Measurements from ENCODE around the gene MCM3AP.

MCM3AP gene

GRCh38 chr21:46220275-46220810 lies 65.1 kb downstream of the MCM3AP start:
- Histone ChIP-seq H3K4me1 (ENCODE audit: control insufficient read depth, insufficient read depth, low read length) (no peaks in the 10 kb centered on the region), H3K27me3 (ENCODE audit: control insufficient read depth, insufficient read depth, low read length) (no peaks in the 10 kb centered on the region), H3K4me3 (ENCODE audit: low read length) (no peak overlapping the region), H3K9me3 (replicated peaks; ENCODE audit: low read length) (no peaks in the 10 kb centered on the region), H3K9ac (ENCODE audit: low read depth, low read length) (no peak overlapping the region), H3K36me3 (ENCODE audit: insufficient read depth, low read length) (peaks cover 42% of the 10 kb centered on the region), H3K4me2 (ENCODE audit: low read length) (no peak overlapping the region)

- Histone ChIP-seq H3K27me3 (ENCODE audit: control insufficient read depth, insufficient read depth, low read length) (no peaks in the 10 kb centered on the region), H3K36me3 (ENCODE audit: insufficient read depth, low read length) (peaks cover 42% of the 10 kb centered on the region), H3K4me2 (ENCODE audit: low read length) (no peak overlapping the region), H3K4me3 (ENCODE audit: low read length) (no peak overlapping the region), H3K9me3 (replicated peaks; ENCODE audit: low read length) (no peaks in the 10 kb centered on the region), H3K4me1 (ENCODE audit: control insufficient read depth, insufficient read depth, low read length) (no peaks in the 10 kb centered on the region), H3K9ac (ENCODE audit: low read depth, low read length) (no peak overlapping the region)
Observed at GRCh38 chr21:46219591-46220239, 65.7 kb downstream of the MCM3AP start.

GRCh38 chr21:46218906-46219590 lies 66.4 kb downstream of the MCM3AP start:
- no peaks in the 10 kb centered on the region for H3K4me1 ChIP-seq (ENCODE audit: control insufficient read depth, insufficient read depth, low read length)
- H3K4me2 ChIP-seq (ENCODE audit: low read length): no peak overlapping the region
- H3K36me3 ChIP-seq (ENCODE audit: insufficient read depth, low read length): peaks cover 42% of the 10 kb centered on the region
- no peaks in the 10 kb centered on the region for H3K9me3 ChIP-seq (replicated peaks; ENCODE audit: low read length)
- H3K4me3 ChIP-seq (ENCODE audit: low read length): no peak overlapping the region
- no peaks in the 10 kb centered on the region for H3K27me3 ChIP-seq (ENCODE audit: control insufficient read depth, insufficient read depth, low read length)
- H3K9ac ChIP-seq (ENCODE audit: low read depth, low read length): no peak overlapping the region

- H3K4me3 ChIP-seq (ENCODE audit: low read length): no peak overlapping the region
- no peaks in the 10 kb centered on the region for H3K27me3 ChIP-seq (ENCODE audit: control insufficient read depth, insufficient read depth, low read length)
- H3K9me3 ChIP-seq (replicated peaks; ENCODE audit: low read length): no peaks in the 10 kb centered on the region
- H3K4me2 ChIP-seq (ENCODE audit: low read length): no peak overlapping the region
- no peak overlapping the region for H3K9ac ChIP-seq (ENCODE audit: low read depth, low read length)
- peaks cover 49% of the 10 kb centered on the region for H3K36me3 ChIP-seq (ENCODE audit: insufficient read depth, low read length)
- H3K4me1 ChIP-seq (ENCODE audit: control insufficient read depth, insufficient read depth, low read length): no peaks in the 10 kb centered on the region
Observed at GRCh38 chr21:46217511-46218196, 67.8 kb downstream of the MCM3AP start.

GRCh38 chr21:46216132-46216747 lies 69.2 kb downstream of the MCM3AP start:
- Histone ChIP-seq H3K4me2 (ENCODE audit: low read length) (no peak overlapping the region), H3K27me3 (ENCODE audit: control insufficient read depth, insufficient read depth, low read length) (no peaks in the 10 kb centered on the region), H3K9me3 (replicated peaks; ENCODE audit: low read length) (no peaks in the 10 kb centered on the region), H3K4me1 (ENCODE audit: control insufficient read depth, insufficient read depth, low read length) (peaks cover 4% of the 10 kb centered on the region), H3K9ac (ENCODE audit: low read depth, low read length) (no peak overlapping the region), H3K4me3 (ENCODE audit: low read length) (no peak overlapping the region), H3K36me3 (ENCODE audit: insufficient read depth, low read length) (peaks cover 53% of the 10 kb centered on the region)

- peaks cover 54% of the 10 kb centered on the region for H3K36me3 ChIP-seq (ENCODE audit: insufficient read depth, low read length)
- peaks cover 4% of the 10 kb centered on the region for H3K4me1 ChIP-seq (ENCODE audit: control insufficient read depth, insufficient read depth, low read length)
- H3K9me3 ChIP-seq (replicated peaks; ENCODE audit: low read length): no peaks in the 10 kb centered on the region
- H3K9ac ChIP-seq (ENCODE audit: low read depth, low read length): no peak overlapping the region
- H3K27me3 ChIP-seq (ENCODE audit: control insufficient read depth, insufficient read depth, low read length): no peaks in the 10 kb centered on the region
- no peak overlapping the region for H3K4me3 ChIP-seq (ENCODE audit: low read length)
- H3K4me2 ChIP-seq (ENCODE audit: low read length): no peak overlapping the region
Observed at GRCh38 chr21:46215436-46216131, 69.8 kb downstream of the MCM3AP start.

GRCh38 chr21:46214478-46215340 lies 70.7 kb downstream of the MCM3AP start:
- Histone ChIP-seq H3K27me3 (ENCODE audit: control insufficient read depth, insufficient read depth, low read length) (no peaks in the 10 kb centered on the region), H3K4me3 (ENCODE audit: low read length) (no peak overlapping the region), H3K9me3 (replicated peaks; ENCODE audit: low read length) (no peaks in the 10 kb centered on the region), H3K9ac (ENCODE audit: low read depth, low read length) (no peak overlapping the region), H3K36me3 (ENCODE audit: insufficient read depth, low read length) (peaks cover 51% of the 10 kb centered on the region), H3K4me1 (ENCODE audit: control insufficient read depth, insufficient read depth, low read length) (peaks cover 4% of the 10 kb centered on the region), H3K4me2 (ENCODE audit: low read length) (no peak overlapping the region)

- H3K9me3 ChIP-seq (replicated peaks; ENCODE audit: low read length): no peaks in the 10 kb centered on the region
- H3K4me2 ChIP-seq (ENCODE audit: low read length): no peak overlapping the region
- no peak overlapping the region for H3K4me3 ChIP-seq (ENCODE audit: low read length)
- no peaks in the 10 kb centered on the region for H3K27me3 ChIP-seq (ENCODE audit: control insufficient read depth, insufficient read depth, low read length)
- H3K4me1 ChIP-seq (ENCODE audit: control insufficient read depth, insufficient read depth, low read length): peaks cover 4% of the 10 kb centered on the region
- peaks cover 53% of the 10 kb centered on the region for H3K36me3 ChIP-seq (ENCODE audit: insufficient read depth, low read length)
- no peak overlapping the region for H3K9ac ChIP-seq (ENCODE audit: low read depth, low read length)
Observed at GRCh38 chr21:46213620-46214286, 71.7 kb downstream of the MCM3AP start.

- peaks cover 61% of the 10 kb centered on the region for H3K36me3 ChIP-seq (ENCODE audit: insufficient read depth, low read length)
Observed at GRCh38 chr21:46212721-46213484, 72.5 kb downstream of the MCM3AP start.

More at GRCh38 chr21:46212721-46213484, 72.5 kb downstream of the MCM3AP start:
- H3K27me3 ChIP-seq (ENCODE audit: control insufficient read depth, insufficient read depth, low read length): no peaks in the 10 kb centered on the region
- H3K4me1 ChIP-seq (ENCODE audit: control insufficient read depth, insufficient read depth, low read length): peaks cover 4% of the 10 kb centered on the region
- no peak overlapping the region for H3K9ac ChIP-seq (ENCODE audit: low read depth, low read length)
- no peak overlapping the region for H3K4me3 ChIP-seq (ENCODE audit: low read length)
- no peak overlapping the region for H3K4me2 ChIP-seq (ENCODE audit: low read length)
- H3K9me3 ChIP-seq (replicated peaks; ENCODE audit: low read length): no peaks in the 10 kb centered on the region

All from skeletal muscle satellite cell (primary cell).